ENCODE measurements around the gene EXOC7. TPM values are rescaled to one million over a fixed set of nuclear protein-coding genes. Genes with fewer than 3 reads are reported as not detected.
"Not testable (repeated sequence)": the region's sequence is repeated elsewhere in the genome, so short reads cannot be mapped to it uniquely, and the experiment has no call there.

The EXOC7 gene
- total RNA-seq, 1 experiment from 2014 or later: 117 TPM

DNA sequence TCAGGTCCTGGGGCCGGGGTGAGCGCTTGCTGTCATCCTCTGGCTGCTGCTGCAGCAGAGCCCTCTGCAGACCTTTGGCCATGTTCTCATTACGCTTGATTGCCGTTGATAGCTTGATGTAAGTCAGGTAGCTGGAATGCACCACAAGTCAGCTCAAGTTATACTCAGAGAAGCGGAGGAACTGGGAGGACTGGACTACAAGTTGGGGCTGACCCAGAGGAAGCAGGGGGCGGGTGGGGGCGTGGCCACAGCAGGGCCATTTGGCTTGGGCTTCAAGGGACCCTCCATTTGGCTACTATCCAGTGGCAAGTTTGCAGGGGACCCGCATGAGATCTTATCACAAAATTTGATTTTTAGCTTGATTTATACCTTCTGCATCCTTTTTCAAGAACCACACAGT lies 57.5 kb downstream of the EXOC7 start:
- intact Hi-C loops (cut with micrococcal nuclease; ENCODE audit: unreplicated experiment): no loop called here
- Histone ChIP-seq H3K27me3 (replicated peaks; ENCODE audit: insufficient read depth, low read depth, low read length, poor library complexity) (no peaks in the 10 kb centered on the region), H3K9me3 (ENCODE audit: low read depth, low read length, poor library complexity, severe bottlenecking) (no peaks in the 10 kb centered on the region), H3K36me3 (ENCODE audit: insufficient read depth, low read length, poor library complexity, severe bottlenecking) (peaks cover 82% of the 10 kb centered on the region), H3K27ac (ENCODE audit: low read depth, low read length, poor library complexity, severe bottlenecking) (no peak overlapping the region), H3K4me3 (ENCODE audit: low read depth, low read length, poor library complexity, severe bottlenecking) (no peak overlapping the region), H3K4me1 (ENCODE audit: insufficient read depth, low read length, poor library complexity, severe bottlenecking) (no peaks in the 10 kb centered on the region)
- TF ChIP-seq, protein P1, sequence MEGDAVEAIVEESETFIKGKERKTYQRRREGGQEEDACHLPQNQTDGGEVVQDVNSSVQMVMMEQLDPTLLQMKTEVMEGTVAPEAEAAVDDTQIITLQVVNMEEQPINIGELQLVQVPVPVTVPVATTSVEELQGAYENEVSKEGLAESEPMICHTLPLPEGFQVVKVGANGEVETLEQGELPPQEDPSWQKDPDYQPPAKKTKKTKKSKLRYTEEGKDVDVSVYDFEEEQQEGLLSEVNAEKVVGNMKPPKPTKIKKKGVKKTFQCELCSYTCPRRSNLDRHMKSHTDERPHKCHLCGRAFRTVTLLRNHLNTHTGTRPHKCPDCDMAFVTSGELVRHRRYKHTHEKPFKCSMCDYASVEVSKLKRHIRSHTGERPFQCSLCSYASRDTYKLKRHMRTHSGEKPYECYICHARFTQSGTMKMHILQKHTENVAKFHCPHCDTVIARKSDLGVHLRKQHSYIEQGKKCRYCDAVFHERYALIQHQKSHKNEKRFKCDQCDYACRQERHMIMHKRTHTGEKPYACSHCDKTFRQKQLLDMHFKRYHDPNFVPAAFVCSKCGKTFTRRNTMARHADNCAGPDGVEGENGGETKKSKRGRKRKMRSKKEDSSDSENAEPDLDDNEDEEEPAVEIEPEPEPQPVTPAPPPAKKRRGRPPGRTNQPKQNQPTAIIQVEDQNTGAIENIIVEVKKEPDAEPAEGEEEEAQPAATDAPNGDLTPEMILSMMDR (conservative IDR thresholded peaks at IDR 0.05; ENCODE audit: low read depth, low read length): no peak
- no peak for TF ChIP-seq EZH2 (IDR thresholded peaks at IDR 0.05; ENCODE audit: borderline replicate concordance, low read depth, low read length, poor library complexity, severe bottlenecking)
- ChIA-PET POLR2A (ENCODE audit: low non-redundant PET) (interaction anchor here (0.6 kb wide), 1 partner anchor 15 kb away, joined by 3 read pairs; no protein-coding TSS in a partner anchor), CTCF (no interaction called here)
- no TSS peak for BruUV-seq (replicated peaks)
- DNase-seq (ENCODE audit: low spot score): no peak

DNA sequence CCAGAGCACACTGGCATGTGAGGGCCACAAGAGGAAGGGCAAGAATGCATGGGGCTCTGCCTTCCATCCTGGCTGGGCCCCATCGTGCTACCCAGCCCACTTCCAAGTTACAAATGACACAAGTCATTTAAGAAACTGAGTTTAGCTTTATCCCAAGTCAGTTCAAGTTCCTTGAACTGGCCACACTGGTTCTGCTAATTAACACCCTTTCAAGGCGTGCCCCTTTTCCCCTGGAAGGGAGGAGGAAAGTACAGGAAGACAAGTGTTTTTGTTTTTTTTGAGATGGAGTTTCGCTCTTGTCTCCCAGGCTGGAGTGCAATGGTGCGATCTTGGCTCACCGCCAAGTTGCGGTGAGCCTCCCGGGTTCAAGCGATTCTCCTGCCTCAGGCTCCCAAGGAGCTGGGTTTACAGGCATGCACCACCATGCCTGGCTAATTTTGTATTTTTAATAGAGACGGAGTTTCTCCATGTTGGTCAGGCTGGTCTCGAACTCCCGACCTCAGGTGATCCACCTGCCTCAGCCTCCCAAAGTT lies 59.0 kb downstream of the EXOC7 start:
- H3K27me3 ChIP-seq (replicated peaks; ENCODE audit: insufficient read depth, low read depth, low read length, poor library complexity); H3K9me3 ChIP-seq (ENCODE audit: low read depth, low read length, poor library complexity, severe bottlenecking); intact Hi-C loops (cut with micrococcal nuclease; ENCODE audit: unreplicated experiment); CTCF ChIA-PET; BruUV-seq (replicated peaks); H3K4me1 ChIP-seq (ENCODE audit: insufficient read depth, low read length, poor library complexity, severe bottlenecking); POLR2A ChIA-PET (ENCODE audit: low non-redundant PET); H3K27ac ChIP-seq (ENCODE audit: low read depth, low read length, poor library complexity, severe bottlenecking); H3K4me3 ChIP-seq (ENCODE audit: low read depth, low read length, poor library complexity, severe bottlenecking); DNase-seq (ENCODE audit: low spot score): not testable (repeated sequence)
- H3K36me3 ChIP-seq (ENCODE audit: insufficient read depth, low read length, poor library complexity, severe bottlenecking): peaks cover 81% of the 10 kb centered on the region

DNA sequence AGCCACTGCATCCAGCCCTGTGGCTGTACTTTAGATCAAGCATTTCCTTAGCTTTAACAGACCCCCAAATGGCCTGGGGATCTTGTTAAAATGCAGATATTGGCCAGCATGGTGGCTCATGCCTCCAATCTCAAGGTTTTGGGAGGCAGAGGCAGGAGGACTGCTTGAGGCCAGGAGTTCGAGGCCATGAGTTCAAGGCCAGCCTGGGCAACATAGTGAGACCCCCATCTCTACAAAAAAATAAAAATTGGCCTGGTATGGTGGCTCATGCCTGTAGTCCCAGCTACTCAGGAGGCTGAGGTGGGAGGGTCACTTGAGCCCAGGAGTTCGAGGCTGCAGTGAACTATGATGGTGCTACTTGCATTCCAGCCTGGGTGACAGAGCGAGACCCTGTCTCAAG lies 60.7 kb downstream of the EXOC7 start:
- H3K27ac ChIP-seq (ENCODE audit: low read depth, low read length, poor library complexity, severe bottlenecking); H3K4me1 ChIP-seq (ENCODE audit: insufficient read depth, low read length, poor library complexity, severe bottlenecking); BruUV-seq (replicated peaks); H3K4me3 ChIP-seq (ENCODE audit: low read depth, low read length, poor library complexity, severe bottlenecking); CTCF ChIA-PET; POLR2A ChIA-PET (ENCODE audit: low non-redundant PET); H3K27me3 ChIP-seq (replicated peaks; ENCODE audit: insufficient read depth, low read depth, low read length, poor library complexity); intact Hi-C loops (cut with micrococcal nuclease; ENCODE audit: unreplicated experiment); DNase-seq (ENCODE audit: low spot score); H3K9me3 ChIP-seq (ENCODE audit: low read depth, low read length, poor library complexity, severe bottlenecking): not testable (repeated sequence)
- H3K36me3 ChIP-seq (ENCODE audit: insufficient read depth, low read length, poor library complexity, severe bottlenecking): peaks cover 80% of the 10 kb centered on the region

DNA sequence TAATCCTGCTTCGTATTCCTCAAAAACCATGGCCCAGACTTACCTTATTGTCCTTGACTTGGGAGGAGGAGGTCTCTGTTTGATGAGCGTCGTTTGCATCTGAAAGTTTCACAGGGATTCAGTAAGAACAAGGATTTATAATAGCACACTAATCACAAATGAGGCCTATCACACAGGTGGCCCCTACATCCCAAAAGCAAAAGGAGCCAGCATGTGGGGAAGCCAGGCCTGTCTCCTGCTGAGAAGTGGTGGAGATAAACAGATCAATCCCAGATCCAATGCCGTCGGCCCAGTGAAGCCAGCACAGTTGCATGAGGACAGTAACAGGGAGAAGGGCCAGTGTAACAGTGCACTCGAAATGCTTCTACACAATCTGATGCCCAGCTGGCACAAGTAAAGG lies 63.2 kb downstream of the EXOC7 start:
- ChIA-PET CTCF (no interaction called here), POLR2A (ENCODE audit: low non-redundant PET) (no interaction called here)
- TF ChIP-seq EZH2 (IDR thresholded peaks at IDR 0.05; ENCODE audit: borderline replicate concordance, low read depth, low read length, poor library complexity, severe bottlenecking): no peak

DNA sequence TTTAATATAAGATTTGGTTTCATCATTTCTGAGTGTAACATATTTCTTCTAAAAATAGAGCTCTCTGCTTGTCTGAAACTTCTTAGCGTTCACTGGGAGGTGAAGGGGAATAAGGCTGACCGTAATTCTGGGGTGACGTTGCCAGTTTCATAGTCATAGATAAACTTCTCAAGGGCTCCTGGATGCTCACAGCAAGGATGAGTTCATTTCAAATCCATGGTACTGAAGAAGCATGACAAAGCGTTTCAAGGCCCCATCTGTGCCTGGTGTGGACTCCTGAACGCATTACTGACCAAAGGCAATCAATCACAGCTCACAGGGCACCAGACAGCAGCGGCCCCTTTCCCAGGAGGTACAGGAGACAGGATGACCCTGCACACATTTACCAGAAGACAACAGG lies 64.5 kb downstream of the EXOC7 start:
- POLR2A ChIA-PET (ENCODE audit: low non-redundant PET): no interaction called here
- Histone ChIP-seq H3K9me3 (ENCODE audit: low read depth, low read length, poor library complexity, severe bottlenecking) (no peaks in the 10 kb centered on the region), H3K4me1 (ENCODE audit: insufficient read depth, low read length, poor library complexity, severe bottlenecking) (peaks cover 5% of the 10 kb centered on the region), H3K27me3 (replicated peaks; ENCODE audit: insufficient read depth, low read depth, low read length, poor library complexity) (no peaks in the 10 kb centered on the region), H3K36me3 (ENCODE audit: insufficient read depth, low read length, poor library complexity, severe bottlenecking) (peaks cover 47% of the 10 kb centered on the region), H3K4me3 (ENCODE audit: low read depth, low read length, poor library complexity, severe bottlenecking) (no peak overlapping the region), H3K27ac (ENCODE audit: low read depth, low read length, poor library complexity, severe bottlenecking) (no peak overlapping the region)
- intact Hi-C loops (cut with micrococcal nuclease; ENCODE audit: unreplicated experiment): no loop called here
- TSS peak; percentile 88 for BruUV-seq (replicated peaks)
- TF ChIP-seq, protein P1 (conservative IDR thresholded peaks at IDR 0.05; ENCODE audit: low read depth, low read length): no peak
- no peak for TF ChIP-seq EZH2 (IDR thresholded peaks at IDR 0.05; ENCODE audit: borderline replicate concordance, low read depth, low read length, poor library complexity, severe bottlenecking)
- CTCF ChIA-PET: no interaction called here
- DNase-seq (ENCODE audit: low spot score): no peak

More for the DNA sequence above, 63.2 kb downstream of the EXOC7 start:
- H3K4me1 ChIP-seq (ENCODE audit: insufficient read depth, low read length, poor library complexity, severe bottlenecking): peaks cover 5% of the 10 kb centered on the region
- peaks cover 60% of the 10 kb centered on the region for H3K36me3 ChIP-seq (ENCODE audit: insufficient read depth, low read length, poor library complexity, severe bottlenecking)
- H3K27me3 ChIP-seq (replicated peaks; ENCODE audit: insufficient read depth, low read depth, low read length, poor library complexity): no peaks in the 10 kb centered on the region
- no peak overlapping the region for H3K27ac ChIP-seq (ENCODE audit: low read depth, low read length, poor library complexity, severe bottlenecking)
- no peak overlapping the region for H3K4me3 ChIP-seq (ENCODE audit: low read depth, low read length, poor library complexity, severe bottlenecking)
- BruUV-seq (replicated peaks): no TSS peak
- no peak for DNase-seq (ENCODE audit: low spot score)
- H3K9me3 ChIP-seq (ENCODE audit: low read depth, low read length, poor library complexity, severe bottlenecking): no peaks in the 10 kb centered on the region
- intact Hi-C loops (cut with micrococcal nuclease; ENCODE audit: unreplicated experiment): no loop called here

Measured in A673 (cell line).